Psoas muscle (tissue), 8 donors: Measurements from ENCODE around the gene MMP25. TPM values are rescaled to one million over a fixed set of nuclear protein-coding genes. Genes with fewer than 3 reads are reported as not detected.

Experiments used
- ATAC-seq, 4 donors: fragments of 200-7000 bp; cut with Tn5 transposase; one replicate each; pipeline ENCODE4 v1.9.1; 2020; ENCODE audit warnings: moderate library complexity in 3 of 4, mild to moderate bottlenecking in 2 of 4
- DNase-seq, 2 donors: peaks; one replicate each; pipeline ENCODE4 v3.0.0-alpha.2; 2020
- H3K27ac ChIP-seq: fragments of 200-600 bp; one replicate; pipeline ENCODE4 v1.8.0; 2022
- H3K27me3 ChIP-seq, 3 donors: fragments of 200-600 bp in 1 of 3; one replicate each; pipeline versions ENCODE4 v1.6.1 to v1.8.0; 2013 to 2022; ENCODE audit warnings: low read length in 2 of 3, mild to moderate bottlenecking in 2 of 3, moderate library complexity in 1 of 3; ENCODE audit not compliant: insufficient read depth in 3 of 3
- H3K36me3 ChIP-seq, 2 donors: fragments of 200-600 bp in 1 of 2; one replicate each; pipeline versions ENCODE4 v1.6.1 to v1.8.0; 2013 to 2022; ENCODE audit warnings: low read depth in 1 of 2, mild to moderate bottlenecking in 1 of 2, moderate library complexity in 1 of 2; ENCODE audit not compliant: insufficient read depth in 1 of 2
- H3K4me1 ChIP-seq: fragments of 200-600 bp; one replicate; pipeline ENCODE4 v1.8.0; 2022
- H3K4me3 ChIP-seq: fragments of 200-600 bp; one replicate; pipeline ENCODE4 v1.8.0; 2022; ENCODE audit warnings: mild to moderate bottlenecking
- H3K9me3 ChIP-seq: fragments of 200-600 bp; one replicate; pipeline ENCODE4 v1.8.0; 2022
- WGBS, 3 donors: extraction: QIAGEN DNeasy Blood & Tissue Kit; methylation state at CpG; one replicate each; pipeline versions ENCODE4 v1.1.6 to v1.1.7; 2013; 5-methylcytosine and 5-hydroxymethylcytosine counted together
- intact Hi-C, 2 donors: fragments of 100-400 bp; cut with DNase I; formaldehyde crosslinking; loops; one replicate each; pipeline versions ENCODE4 v1.11.0 to v1.14.2; 2022
- polyA plus RNA-seq, 3 donors: library from polyadenylated mRNA; stranded (reverse); fragments of 200-250 nt; gene quantifications; one replicate each; pipeline ENCODE4 v1.2.3, GENCODE V29; 2013
- total RNA-seq, 4 donors: library from RNA; stranded (reverse); fragmentation: NEBNext Ultra II Directional in 2 of 4; extraction: Animal tissue kit (Norgen Biotek cat#: 25700) in 2 of 4; gene quantifications; one replicate each; pipeline versions ENCODE4 v1.2.1 to v1.2.4, GENCODE V29; 2021 to 2023
- TF ChIP-seq, protein P1 (sequence below): fragments of 200-600 bp; IDR thresholded peaks from one replicate; pipeline ENCODE4 v1.8.0; 2022; ENCODE audit warnings: antibody characterized with exemption
- donor health status: healthy with polysubstance abuse.
- donor health status: DM: no; HTN: no; CAD: no; lungs with moderate emphysema.
- donor health status: Bipolar disorder and iron deficiency.
- donor health status: healthy.
- donor health status: DM: yes; HTN: yes; CAD: no.
- donor health status: DM: no; HTN: no; CAD: no.
- donor health status: DM: no; HTN: no; CAD: no.
- donor health status: DM: yes; HTN: yes; CAD: no.

MMP25 gene
- total and polyA plus RNA-seq, 7 donors: 0.13 to 2.3 (median 1.0) TPM

DNA sequence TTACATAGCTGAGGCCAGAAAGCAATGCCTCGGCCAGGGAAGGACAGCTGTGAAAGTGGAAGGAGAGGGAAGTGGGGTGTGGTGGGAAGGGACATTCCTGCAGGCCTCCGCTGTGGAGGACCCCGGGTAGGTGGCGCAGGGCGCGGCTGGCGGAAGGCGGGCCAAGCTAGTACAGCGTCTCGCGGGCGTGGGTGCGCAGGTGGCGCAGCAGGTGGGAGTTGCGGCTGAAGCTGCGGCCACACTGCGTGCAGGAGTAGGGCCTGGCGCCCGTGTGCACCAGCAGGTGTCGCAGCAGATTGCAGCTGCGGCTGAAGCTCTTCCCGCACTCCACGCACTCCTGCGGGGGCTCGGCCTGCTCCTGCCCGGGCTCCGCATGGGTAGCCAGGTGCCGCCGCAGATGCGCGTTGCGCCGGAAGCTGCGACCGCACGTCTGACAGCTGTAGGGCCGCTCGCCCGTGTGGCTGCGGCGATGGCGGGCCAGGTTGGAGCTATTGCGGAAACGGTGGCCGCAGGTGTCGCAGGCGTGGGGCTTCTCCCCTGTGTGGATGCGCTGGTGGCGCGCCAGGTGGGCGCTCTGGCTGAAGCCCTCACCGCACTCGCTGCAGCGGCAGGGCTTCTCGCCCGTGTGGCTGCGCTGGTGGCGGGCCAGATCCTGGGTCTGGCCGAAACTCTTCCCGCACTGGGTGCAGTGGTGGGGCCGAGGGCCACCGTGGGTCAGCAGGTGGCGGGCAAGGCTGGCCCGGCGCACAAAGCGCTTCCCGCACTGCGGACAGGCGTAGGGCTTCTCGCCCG lies 42.8 kb downstream of the MMP25 start:
- ATAC-seq (no peak), DNase-seq (peak in 1 of 2 donors; percentile 40)
- TF ChIP-seq, protein P1, sequence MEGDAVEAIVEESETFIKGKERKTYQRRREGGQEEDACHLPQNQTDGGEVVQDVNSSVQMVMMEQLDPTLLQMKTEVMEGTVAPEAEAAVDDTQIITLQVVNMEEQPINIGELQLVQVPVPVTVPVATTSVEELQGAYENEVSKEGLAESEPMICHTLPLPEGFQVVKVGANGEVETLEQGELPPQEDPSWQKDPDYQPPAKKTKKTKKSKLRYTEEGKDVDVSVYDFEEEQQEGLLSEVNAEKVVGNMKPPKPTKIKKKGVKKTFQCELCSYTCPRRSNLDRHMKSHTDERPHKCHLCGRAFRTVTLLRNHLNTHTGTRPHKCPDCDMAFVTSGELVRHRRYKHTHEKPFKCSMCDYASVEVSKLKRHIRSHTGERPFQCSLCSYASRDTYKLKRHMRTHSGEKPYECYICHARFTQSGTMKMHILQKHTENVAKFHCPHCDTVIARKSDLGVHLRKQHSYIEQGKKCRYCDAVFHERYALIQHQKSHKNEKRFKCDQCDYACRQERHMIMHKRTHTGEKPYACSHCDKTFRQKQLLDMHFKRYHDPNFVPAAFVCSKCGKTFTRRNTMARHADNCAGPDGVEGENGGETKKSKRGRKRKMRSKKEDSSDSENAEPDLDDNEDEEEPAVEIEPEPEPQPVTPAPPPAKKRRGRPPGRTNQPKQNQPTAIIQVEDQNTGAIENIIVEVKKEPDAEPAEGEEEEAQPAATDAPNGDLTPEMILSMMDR: no peak
- Histone ChIP-seq H3K27ac (no peak overlapping the region), H3K4me3 (no peak overlapping the region), H3K9me3 (no peaks in the 10 kb centered on the region), H3K4me1 (peaks cover 9% of the 10 kb centered on the region), H3K36me3 (no peaks in the 10 kb centered on the region), H3K27me3 (peaks cover 0 to 5% (median 0%) of the 10 kb centered on the region in 3 donors)
- 85 to 88% (median 85%) methylated on average over 65 to 71 of the region's 71 CpGs for WGBS, 3 donors
- intact Hi-C loops: no loop called here

DNA sequence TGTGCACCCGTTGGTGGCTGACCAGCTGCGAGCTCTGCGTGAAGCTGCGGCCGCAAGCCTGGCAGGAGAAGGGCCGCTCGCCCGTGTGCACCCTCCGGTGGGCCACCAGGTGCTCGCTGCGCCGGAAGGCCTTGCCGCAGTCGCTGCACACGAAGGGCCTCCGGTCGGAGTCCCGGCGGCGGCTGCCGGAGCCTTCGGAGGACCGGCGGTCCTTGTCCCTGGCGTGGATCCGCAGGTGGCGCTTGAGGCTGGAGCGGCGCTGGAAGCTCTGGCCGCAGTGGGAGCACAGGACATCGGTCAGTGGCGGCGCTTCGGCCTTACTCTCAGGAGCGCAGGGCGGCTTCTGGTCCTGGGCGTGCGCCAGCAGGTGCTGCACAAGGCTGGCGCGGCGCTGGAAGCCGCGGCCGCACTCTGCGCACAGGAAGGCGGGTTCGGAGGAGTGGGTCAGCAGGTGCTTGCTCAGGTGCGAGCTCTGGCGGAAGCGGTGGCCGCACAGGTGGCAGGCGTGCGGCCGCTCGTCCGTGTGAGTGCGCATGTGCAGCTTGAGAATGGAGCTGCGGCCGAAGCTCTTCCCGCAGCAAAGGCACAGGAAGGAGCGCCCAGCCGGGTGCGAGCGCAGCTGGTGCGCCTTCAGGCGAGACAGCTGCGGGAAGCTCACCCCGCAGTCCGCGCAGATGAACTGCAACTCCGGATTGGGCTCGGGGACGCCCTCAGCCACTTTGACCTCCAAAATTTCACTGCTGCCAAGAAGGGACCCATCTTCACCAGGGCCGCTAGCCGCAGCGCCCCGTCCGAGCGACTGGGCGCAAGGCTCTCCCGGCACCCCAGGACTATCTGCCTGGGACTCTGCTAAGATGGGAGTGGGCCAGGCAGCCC lies 43.6 kb downstream of the MMP25 start:
- DNase-seq (peak in 1 of 2 donors; percentile 38), ATAC-seq (no peak)
- Histone ChIP-seq H3K9me3 (no peaks in the 10 kb centered on the region), H3K4me1 (peaks cover 9% of the 10 kb centered on the region), H3K36me3 (no peaks in the 10 kb centered on the region), H3K27me3 (peaks cover 0 to 5% (median 0%) of the 10 kb centered on the region in 3 donors), H3K27ac (no peak overlapping the region), H3K4me3 (no peak overlapping the region)
- TF ChIP-seq, protein P1: no peak
- WGBS, 3 donors: 94 to 96% (median 95%) methylated on average over 72 to 81 of the region's 81 CpGs
- intact Hi-C loops: no loop called here

DNA sequence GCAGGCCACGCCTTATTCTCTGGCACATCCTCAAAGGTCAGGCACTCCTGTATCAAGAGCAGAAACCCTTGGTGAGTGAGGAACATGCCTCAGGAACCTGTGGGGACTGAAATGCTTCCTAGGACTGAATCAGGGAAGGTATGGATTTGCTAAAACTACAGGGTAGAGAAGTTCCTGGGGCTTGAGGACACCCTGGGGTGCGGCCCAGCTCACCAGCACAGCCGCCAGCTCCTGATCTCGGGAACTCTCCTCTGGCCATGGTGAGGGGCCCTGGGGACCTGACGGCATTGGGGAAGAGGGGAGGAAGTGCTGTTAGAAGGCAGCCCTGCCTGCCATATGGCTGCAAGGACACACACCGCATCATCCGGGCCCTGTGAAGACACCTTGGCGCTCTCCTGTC lies 45.2 kb downstream of the MMP25 start:
- Histone ChIP-seq H3K9me3 (no peaks in the 10 kb centered on the region), H3K36me3 (no peaks in the 10 kb centered on the region), H3K27ac (no peak overlapping the region), H3K27me3 (peaks cover 0 to 5% (median 0%) of the 10 kb centered on the region in 3 donors), H3K4me1 (peaks cover 9% of the 10 kb centered on the region), H3K4me3 (no peak overlapping the region)
- TF ChIP-seq, protein P1: no peak
- no peak for DNase-seq
- intact Hi-C loops: no loop called here
- no peak for ATAC-seq
- WGBS, 3 donors: 88 to 95% (median 89%) methylated on average over 8 of the region's 8 CpGs

DNA sequence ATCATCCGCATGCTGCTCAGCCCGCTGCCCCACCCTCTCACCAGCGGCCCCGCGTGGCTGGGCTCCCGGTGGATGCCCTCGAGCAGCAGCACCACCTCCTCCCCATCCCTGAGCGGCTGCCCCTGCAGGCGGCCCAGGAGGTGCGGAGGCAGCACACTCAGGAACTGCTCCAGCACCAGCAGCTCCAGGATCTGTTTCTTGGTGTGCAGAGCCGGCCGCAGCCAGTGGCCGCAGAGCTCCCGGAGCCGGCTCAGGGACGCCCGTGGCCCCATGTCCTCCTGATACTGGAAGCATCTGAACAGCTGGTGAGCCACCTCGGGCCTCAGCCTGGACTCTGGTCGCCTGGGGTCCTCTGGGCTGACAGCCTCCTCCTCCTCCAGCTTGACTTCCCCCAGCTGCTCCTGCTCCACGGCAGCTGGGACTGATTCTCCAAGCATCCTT lies 46.2 kb downstream of the MMP25 start:
- H3K27me3 ChIP-seq: peaks cover 0 to 5% (median 0%) of the 10 kb centered on the region in 3 donors
- DNase-seq: peak in 1 of 2 donors; percentile 36
- no peak for ATAC-seq
- WGBS, 3 donors: 37 to 46% (median 46%) methylated on average over 20 of the region's 20 CpGs
- H3K27ac ChIP-seq: no peak overlapping the region
- intact Hi-C loops: no loop called here
- TF ChIP-seq, protein P1: no peak
- H3K36me3 ChIP-seq: no peaks in the 10 kb centered on the region
- no peak overlapping the region for H3K4me3 ChIP-seq
- H3K9me3 ChIP-seq: no peaks in the 10 kb centered on the region
- peaks cover 7% of the 10 kb centered on the region for H3K4me1 ChIP-seq
